ENCODE measurements around the gene ADGRG4.
"Not testable (repeated sequence)": the region's sequence is repeated elsewhere in the genome, so short reads cannot be mapped to it uniquely, and the experiment has no call there.

Gene ADGRG4

GRCh38 chrX:136395271-136395670, 94.5 kb downstream of the ADGRG4 start:
- DNase-seq = no peak

DNA sequence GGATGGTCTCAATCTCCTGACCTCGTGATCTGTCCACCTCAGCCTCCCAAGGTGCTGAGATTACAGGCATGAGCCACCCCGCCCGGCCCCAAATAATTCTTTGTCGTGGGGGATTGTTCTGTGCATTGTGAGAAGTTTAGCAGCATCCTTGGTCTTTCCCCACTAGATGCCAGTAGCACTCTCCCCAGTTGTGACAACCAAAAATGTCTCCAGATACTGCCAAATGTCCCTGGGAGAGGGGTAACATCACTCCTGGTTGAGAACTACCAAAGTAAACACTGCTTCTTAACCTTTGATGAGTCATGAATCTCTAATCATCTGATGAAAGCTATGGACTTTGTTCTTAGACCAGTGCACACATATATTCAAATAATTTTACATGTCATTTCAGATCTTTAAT, 96.2 kb downstream of the ADGRG4 start:
- DNase-seq = no peak

DNA sequence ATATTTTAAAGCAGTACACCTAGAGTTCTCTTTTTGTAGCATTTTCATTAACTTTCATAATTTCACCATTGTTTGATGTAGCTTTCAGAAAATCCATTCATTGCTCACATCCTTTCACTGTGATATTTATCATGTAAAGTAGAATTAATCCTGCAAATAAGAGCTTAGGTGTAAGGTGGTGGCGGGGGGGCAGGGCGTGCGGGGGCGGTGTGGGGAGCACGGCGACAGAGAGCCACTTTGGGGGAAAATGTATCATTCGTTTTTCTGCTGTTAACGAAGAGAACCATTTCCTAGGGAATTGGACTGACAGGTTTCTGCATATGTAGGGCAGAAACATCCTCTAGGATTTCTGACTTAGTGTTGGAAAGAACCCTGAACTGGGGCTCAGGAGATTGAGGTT, 104.4 kb downstream of the ADGRG4 start:
- DNase-seq = no peak

DNA sequence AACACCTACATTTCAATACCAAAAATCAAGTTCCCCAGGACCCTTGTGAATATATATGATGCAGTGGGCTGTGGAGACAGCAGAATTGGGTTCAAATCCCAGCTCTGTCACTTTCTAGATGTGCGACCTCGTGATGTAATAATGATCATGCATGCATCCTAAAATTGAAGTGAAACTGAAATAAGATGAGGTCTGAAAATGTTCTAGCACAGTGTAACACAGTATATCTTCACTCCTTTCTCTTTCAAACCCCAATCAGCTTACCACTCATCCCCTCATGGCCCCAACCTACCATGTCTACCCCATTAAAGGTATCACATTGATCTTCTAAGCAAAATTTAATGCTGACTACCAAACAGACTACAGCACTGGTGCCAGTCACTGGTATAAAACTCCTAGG, 117.0 kb downstream of the ADGRG4 start:
- DNase-seq = no peak

GRCh38 chrX:136421338-136421737, 120.6 kb downstream of the ADGRG4 start:
- no peak for DNase-seq

- no peak for DNase-seq
Observed at GRCh38 chrX:136423724-136424123, 123.0 kb downstream of the ADGRG4 start.

GRCh38 chrX:136425996-136426395, 125.2 kb downstream of the ADGRG4 start:
- DNase-seq = no peak

GRCh38 chrX:136431625-136432024, 130.9 kb downstream of the ADGRG4 start:
- no peak for DNase-seq

GRCh38 chrX:136437774-136438173, 137.0 kb downstream of the ADGRG4 start:
- no peak for DNase-seq

DNA sequence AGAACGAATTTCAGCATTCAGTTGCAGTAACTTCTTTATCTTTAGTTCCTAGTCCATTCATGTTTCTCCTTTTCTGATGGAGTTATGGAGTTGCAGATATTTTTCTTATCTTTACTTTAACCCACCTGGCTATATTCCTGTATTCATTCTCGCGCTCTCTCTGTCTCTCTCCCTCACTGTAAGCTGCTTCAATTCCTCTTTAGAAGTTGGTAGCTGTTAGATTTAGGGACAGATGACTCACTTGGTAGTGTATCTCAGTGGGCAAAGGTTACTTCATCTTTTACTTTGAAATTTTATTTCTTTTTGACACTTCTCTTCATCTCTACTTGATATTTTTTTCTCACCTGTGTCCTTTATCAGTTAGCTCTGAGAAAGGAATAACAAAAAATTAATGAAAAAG, 137.4 kb downstream of the ADGRG4 start:
- no peak for DNase-seq

GRCh38 chrX:136445674-136446073, 144.9 kb downstream of the ADGRG4 start:
- DNase-seq = not testable (repeated sequence)

GRCh38 chrX:136446208-136446607, 145.4 kb downstream of the ADGRG4 start:
- no peak for DNase-seq

DNA sequence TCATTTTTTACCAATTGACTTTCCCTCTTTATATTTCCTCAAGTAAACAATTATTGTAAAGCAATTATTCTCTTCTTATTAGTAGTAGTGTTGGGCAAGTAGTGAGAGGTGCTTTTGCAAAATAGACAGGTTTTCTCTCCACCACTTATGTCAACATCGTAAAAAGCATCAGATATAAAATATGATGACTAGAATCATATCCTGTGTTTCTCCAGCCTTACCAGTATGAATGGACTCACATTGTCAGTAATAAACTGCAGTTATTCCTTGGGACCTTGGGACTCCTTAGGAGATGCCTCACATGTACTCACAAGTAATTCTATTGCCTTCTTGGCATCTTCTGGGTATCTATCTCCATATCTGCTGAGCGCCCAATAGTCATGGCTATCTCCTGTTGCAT, 146.5 kb downstream of the ADGRG4 start:
- no peak for DNase-seq

DNA sequence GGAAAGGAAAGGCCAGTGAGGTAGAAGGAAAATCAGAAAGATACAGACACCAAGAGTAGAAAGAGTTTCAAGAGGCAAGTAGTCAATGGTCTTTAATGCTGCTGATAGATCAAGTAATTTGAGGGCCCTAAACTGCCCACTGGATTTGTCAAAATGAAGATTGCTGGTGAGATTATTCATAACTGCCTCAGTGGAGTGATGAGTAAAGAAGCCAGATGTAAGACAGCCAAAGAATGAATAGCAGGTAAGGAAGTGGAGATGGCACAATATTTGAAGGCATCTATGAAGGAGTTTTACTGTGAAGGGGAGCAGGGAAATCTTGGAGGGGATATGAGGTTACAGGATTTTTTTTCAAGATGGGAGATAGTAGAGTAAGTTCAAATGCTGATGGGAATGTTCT, 147.2 kb downstream of the ADGRG4 start:
- DNase-seq = no peak

DNA sequence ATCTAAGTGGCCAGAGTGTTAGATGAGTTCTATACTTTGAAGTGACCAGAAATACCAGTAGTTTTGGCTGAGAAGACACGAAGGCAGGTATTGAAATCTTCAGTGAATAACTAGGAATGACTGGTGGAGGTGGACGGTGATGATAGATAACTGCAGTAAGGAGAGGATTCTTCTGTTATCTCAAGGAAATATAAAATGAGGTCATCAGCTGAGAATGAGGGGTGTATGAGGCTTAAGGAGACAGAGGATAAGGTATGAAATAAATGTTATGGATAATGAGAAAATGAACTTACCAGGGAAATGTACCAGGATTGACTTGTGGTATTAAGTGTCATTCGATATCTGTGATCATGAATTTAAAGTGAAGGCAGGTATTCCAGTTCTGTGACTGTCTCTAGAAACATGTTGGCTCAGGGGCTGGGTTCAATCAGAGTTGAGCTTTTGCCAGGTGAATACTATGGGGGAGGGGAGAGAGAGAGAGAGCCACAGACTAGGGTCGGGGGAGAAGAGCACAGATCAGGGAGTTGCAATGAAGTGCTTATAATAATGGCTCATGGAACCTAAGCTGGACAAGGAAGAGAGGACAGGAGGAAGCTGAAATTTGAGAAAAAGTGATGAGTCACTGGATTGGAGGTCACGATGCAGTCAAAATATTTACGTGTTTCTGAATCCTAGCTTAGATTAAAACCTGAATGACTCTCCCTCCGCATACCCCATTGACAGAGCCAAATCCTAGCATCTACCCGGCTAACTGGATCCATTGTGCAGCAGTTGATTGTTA, 149.5 kb downstream of the ADGRG4 start:
- no peak for DNase-seq

DNA sequence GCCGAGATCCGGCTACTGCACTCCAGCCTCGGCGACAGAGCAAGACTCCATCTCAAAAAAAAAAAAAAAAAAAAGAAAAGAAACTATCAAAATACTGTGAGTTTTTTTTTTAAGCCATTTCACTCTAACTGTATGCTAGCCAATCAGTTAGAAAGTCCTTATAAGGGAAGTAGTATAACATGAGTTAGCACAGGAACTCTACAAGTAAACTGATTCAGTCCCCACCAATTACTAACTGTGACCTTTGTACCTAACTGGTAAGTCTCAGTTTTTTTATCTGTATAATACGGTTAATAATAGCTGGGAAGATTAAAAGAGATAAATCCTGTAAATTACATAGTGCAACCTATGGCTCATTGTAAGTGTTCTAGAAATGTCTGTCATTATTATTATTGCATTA, 151.9 kb downstream of the ADGRG4 start:
- DNase-seq = no peak

DNA sequence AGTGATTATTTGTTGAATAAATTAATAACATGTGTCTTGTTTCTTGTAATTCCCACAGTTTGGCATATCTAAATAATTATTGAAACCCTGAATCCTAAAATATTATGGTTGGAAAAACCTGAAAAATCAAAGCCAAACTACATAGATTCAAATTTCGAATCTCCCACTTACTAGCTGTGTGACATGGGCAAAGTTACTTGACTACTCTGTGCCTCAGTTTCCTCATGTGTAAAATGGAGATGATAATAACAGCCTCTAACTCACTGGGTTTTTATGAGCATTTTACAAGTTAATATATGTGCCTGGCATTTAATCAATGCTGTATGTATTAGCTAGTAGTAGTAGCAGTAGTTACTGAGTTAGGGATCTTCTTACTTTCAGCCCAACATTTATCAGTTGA, 152.4 kb downstream of the ADGRG4 start:
- no peak for DNase-seq

GRCh38 chrX:136453771-136454170, 153.0 kb downstream of the ADGRG4 start:
- DNase-seq = peak; percentile 6

DNA sequence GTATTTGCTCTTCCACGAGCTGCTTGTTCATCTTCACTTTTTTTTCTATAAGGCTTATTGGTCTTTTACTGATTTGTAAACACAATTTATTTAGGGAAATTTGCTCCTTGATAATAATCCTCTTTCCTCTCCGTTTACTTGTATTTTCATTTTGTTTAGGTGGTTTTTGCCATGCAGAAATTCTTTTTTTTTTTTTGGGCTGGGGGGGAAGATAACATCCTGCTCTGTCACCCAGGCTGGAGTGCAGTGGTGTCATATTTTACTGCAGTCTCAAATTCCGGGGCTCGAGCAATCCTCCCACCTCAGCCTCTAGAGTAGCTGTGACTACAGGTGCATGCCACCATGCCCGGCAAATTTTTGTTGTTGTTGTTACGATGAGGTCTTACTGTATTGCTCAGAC, 155.4 kb downstream of the ADGRG4 start:
- no peak for DNase-seq

DNA sequence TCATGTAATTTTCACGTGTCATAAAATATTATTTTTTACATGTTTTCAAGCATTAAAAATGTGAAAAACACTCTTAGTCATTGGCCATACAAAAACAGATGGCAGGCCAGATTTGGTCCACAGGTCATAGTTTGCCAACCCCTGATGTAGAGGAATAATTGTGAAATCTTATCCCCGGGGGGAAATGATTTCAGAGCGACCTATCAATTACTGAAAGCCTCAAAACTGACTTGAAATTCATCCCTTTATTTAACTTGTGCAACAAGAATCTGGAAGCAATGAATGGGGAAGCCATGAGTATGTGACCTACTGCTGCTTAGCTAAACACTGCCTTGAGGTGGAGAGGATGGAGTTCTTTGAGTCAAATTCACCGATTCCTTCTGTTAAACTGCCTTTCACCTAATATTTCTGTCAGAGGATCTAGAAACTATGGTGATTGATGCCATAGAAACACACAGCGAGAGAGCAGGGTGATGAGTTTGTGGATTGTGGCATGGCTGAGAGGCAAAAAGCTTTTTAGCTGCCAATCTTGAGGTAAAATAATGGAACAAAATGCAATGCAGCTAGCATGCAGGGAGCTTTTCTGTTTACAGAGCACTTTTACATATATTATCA, 156.6 kb downstream of the ADGRG4 start:
- peak; percentile 19 for DNase-seq

DNA sequence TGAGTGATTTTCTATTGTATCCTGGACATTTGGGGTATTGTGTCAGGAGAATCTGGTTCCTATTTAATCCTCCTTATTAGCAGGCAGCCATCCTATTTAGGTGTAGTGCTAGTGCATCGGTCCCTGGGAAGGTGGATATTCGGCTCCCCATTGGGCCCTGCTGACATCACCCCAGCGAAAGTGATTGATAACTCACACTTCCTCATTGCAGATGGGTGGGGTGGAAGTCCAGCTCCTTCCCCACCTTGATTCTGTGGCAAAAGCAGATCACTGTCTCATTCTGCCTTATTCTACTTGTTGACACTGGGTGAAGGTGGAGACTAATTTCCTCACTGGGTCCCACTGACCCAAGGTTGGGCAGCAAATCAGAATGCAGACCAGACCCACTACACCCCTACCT, 163.8 kb downstream of the ADGRG4 start:
- no peak for DNase-seq

Data from NCI-H1092 (cell line).